Kidney glomerular epithelial cell (primary cell): Measurements from ENCODE around the gene EXOC3L1.

Source experiments
- DNase-seq: peaks from one replicate; lab custom pipeline; 2025; lab: John Stamatoyannopoulos, UW

EXOC3L1 gene

DNA sequence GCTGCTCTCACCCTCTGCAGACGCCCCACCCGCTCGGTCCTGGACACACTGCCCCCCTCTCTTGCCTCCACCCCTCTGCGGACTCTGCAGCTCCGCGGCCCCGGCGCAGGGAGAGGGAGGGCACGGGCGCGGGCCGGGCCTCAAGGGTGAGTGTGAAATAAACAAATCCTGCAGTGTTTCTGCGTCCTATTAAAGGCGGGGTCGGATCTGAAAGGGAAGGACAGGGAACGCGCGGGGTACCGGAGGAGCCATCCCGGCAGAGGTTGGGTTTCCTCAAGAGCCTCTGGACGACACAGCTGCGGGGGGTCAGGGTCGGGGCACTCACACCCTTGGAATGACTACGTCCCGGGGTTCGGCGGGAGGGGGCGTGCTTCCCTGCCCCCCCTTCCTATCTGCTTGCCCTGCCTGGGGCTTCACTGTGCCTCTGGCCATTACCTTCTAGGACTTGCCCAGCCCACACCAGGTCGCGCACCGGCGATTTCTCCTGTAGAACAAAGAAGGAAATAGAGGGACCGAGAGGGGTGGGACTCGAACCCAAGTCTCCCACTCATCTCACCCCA is 25.9 kb downstream of the EXOC3L1 start:
- no peak for DNase-seq

GRCh38 chr16:67163164-67163998 is 26.6 kb downstream of the EXOC3L1 start:
- no peak for DNase-seq

GRCh38 chr16:67162506-67163163 is 27.3 kb downstream of the EXOC3L1 start:
- no peak for DNase-seq

- no peak for DNase-seq
Measured at GRCh38 chr16:67161595-67162058, 28.3 kb downstream of the EXOC3L1 start.

GRCh38 chr16:67158637-67159600 is 31.0 kb downstream of the EXOC3L1 start:
- no peak for DNase-seq

- no peak for DNase-seq
Measured at GRCh38 chr16:67157892-67158635, 31.9 kb downstream of the EXOC3L1 start.

GRCh38 chr16:67157106-67157748 is 32.7 kb downstream of the EXOC3L1 start:
- no peak for DNase-seq

- no peak for DNase-seq
Measured at GRCh38 chr16:67156143-67156844, 33.6 kb downstream of the EXOC3L1 start.

GRCh38 chr16:67155295-67156142 is 34.4 kb downstream of the EXOC3L1 start:
- DNase-seq = peak; percentile 47

GRCh38 chr16:67154578-67155294 is 35.2 kb downstream of the EXOC3L1 start:
- DNase-seq = no peak

DNA sequence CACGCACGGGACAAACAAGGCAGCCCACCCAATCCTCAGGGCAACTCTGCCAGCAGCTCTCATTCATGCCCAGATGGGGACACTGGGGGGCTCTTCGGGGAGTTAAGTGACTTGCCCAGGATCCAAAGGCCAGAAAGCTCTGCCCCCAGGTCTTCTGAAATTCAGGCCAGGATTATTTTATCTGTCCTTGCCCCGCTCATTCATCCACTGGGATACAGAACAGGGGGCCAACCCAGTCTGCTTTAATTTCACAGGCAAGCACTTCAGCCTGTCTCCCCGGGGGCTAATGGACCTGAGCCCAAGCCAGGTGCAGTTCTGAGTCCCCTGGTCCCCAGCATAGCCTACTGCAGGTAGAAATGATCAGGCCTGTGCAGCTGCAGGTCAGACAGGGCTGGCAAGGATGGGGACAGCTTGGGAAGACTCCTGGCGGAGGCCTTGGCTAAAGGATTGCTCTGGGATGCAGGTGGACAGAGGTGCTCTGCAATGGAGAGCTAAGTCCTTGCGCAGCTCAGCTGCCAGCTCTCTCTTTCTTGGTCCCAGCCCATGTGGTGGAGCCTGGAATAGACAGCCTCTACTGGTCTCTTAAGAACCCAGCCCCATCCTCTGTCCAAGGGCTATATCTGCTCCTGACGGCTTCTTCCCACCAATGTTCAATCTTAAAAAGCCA is 38.4 kb downstream of the EXOC3L1 start:
- no peak for DNase-seq

- no peak for DNase-seq
Measured at GRCh38 chr16:67150833-67151396, 39.0 kb downstream of the EXOC3L1 start, which contains the start of gene B3GNT9. TSS of gene B3GNT9 (minus strand) at chr16:67150998. CDS start at chr16:67150485, 513 bp downstream.

- DNase-seq = no peak
Measured at GRCh38 chr16:67150047-67150832, 39.7 kb downstream of the EXOC3L1 start.

DNA sequence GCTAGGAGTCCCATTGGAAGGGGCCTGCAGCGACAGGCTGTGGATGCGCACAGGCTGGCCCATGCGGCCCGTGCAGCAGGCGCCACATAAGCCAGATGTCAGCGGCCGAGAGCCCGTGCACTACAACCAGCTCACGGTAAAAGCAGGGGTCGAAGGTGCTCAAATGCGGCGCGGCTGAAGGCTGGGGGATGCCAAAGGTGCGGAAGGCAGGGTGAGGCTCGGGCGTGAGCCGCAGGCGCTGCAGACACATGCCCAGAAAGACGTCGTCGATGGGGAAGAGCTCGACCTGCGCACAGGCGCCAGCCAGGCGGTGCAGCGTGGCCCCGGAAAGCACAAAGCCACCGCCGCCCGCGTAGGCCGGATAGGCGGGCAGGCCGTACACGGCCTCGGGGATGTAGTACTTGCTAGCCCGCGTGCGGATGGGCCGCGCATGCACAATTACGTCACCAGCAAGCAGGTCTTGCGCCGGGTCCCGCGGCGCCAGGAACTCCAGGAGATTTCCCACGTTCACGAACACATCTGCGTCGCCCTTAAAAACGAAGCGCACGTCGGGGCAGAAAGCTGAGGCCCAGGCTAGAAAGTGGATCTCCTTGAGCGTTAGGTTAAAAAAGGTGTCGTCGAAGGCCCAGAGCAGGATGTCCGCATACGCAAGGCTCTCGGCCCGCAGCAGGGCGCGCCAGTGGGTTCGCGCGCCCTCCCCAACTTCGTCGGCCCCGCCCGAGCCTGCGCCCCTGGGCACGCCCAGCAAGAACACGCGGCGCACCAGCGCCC is 40.5 kb downstream of the EXOC3L1 start:
- no peak for DNase-seq

GRCh38 chr16:67148656-67149275 is 41.2 kb downstream of the EXOC3L1 start:
- no peak for DNase-seq
